Astrocyte (in vitro differentiated cells and primary cell): ENCODE results near the gene CLIP2. TPM values are rescaled to one million over a fixed set of nuclear protein-coding genes. Genes with fewer than 3 reads are reported as not detected.

ENCODE experiments used
- DNase-seq: peaks from one replicate; pipeline ENCODE4 v3.0.0-alpha.2; 2010; ENCODE audit warnings: low read depth
- FAIRE-seq: peaks from 2 replicates; lab custom pipeline; 2011; peaks lifted over from hg19 to GRCh38; lab: Jason Lieb, UNC
- H2AFZ ChIP-seq: 2 replicates; pipeline ENCODE4 v1.6.0; 2012; ENCODE audit warnings: low read depth, low read length, inconsistent platforms
- H3K27ac ChIP-seq: 2 replicates; pipeline ENCODE4 v1.5.1; 2011; ENCODE audit warnings: low read depth, low read length, inconsistent platforms
- H3K27me3 ChIP-seq: 2 replicates; pipeline ENCODE4 v1.6.0; 2011; ENCODE audit warnings: low read length, inconsistent platforms; ENCODE audit not compliant: insufficient read depth
- H3K36me3 ChIP-seq: 2 replicates; pipeline ENCODE4 v1.5.1; 2011; ENCODE audit warnings: low read length, inconsistent platforms; ENCODE audit not compliant: insufficient read depth
- H3K4me1 ChIP-seq: 2 replicates; pipeline ENCODE4 v1.5.1; 2011; ENCODE audit warnings: low read length, inconsistent platforms; ENCODE audit not compliant: insufficient read depth
- H3K4me2 ChIP-seq: 2 replicates; pipeline ENCODE4 v1.6.0; 2012; ENCODE audit warnings: low read length, inconsistent platforms
- H3K4me3 ChIP-seq: 2 replicates; pipeline ENCODE4 v1.5.1; 2011; ENCODE audit warnings: low read depth, mild to moderate bottlenecking, low read length, inconsistent platforms; ENCODE audit not compliant: insufficient read depth
- H3K79me2 ChIP-seq: 2 replicates; pipeline ENCODE4 v1.6.0; 2012; ENCODE audit warnings: mild to moderate bottlenecking, low read length, inconsistent platforms; ENCODE audit not compliant: insufficient read depth
- H3K9ac ChIP-seq: 2 replicates; pipeline ENCODE4 v1.6.0; 2012; ENCODE audit warnings: mild to moderate bottlenecking, low read length, inconsistent platforms
- H3K9me3 ChIP-seq: 2 replicates; pipeline ENCODE4 v1.5.1; 2012; ENCODE audit warnings: low read depth, mild to moderate bottlenecking, low read length, inconsistent platforms; ENCODE audit not compliant: insufficient read depth
- H4K20me1 ChIP-seq: 2 replicates; pipeline ENCODE4 v1.6.0; 2012; ENCODE audit warnings: low read length, inconsistent platforms; ENCODE audit not compliant: insufficient read depth
- H3K27ac Mint-ChIP-seq: one replicate; pipeline ENCODE4 v1.8.0; 2021; ENCODE audit warnings: mild to moderate bottlenecking, mixed read lengths; ENCODE audit not compliant: unreplicated experiment
- H3K27me3 Mint-ChIP-seq: one replicate; pipeline ENCODE4 v1.8.0; 2021; ENCODE audit warnings: low read depth, mixed read lengths; ENCODE audit not compliant: unreplicated experiment
- H3K36me3 Mint-ChIP-seq: one replicate; pipeline ENCODE4 v1.8.0; 2021; ENCODE audit warnings: low read depth, mixed read lengths; ENCODE audit not compliant: unreplicated experiment
- H3K4me1 Mint-ChIP-seq: one replicate; pipeline ENCODE4 v1.8.0; 2021; ENCODE audit warnings: low read depth, mixed read lengths; ENCODE audit not compliant: unreplicated experiment
- H3K4me3 Mint-ChIP-seq: one replicate; pipeline ENCODE4 v1.8.0; 2021; ENCODE audit warnings: mild to moderate bottlenecking, moderate library complexity, mixed read lengths; ENCODE audit not compliant: unreplicated experiment
- H3K9me3 Mint-ChIP-seq: one replicate; pipeline ENCODE4 v1.8.0; 2021; ENCODE audit warnings: mild to moderate bottlenecking, mixed read lengths; ENCODE audit not compliant: unreplicated experiment
- CTCF ChIP-seq: IDR thresholded peaks from 2 replicates; pipeline ENCODE4 v1.5.1; 2011; ENCODE audit warnings: low read depth, mild to moderate bottlenecking, inconsistent platforms, low read length, moderate library complexity; ENCODE audit not compliant: insufficient read depth
- EZH2 ChIP-seq: IDR thresholded peaks from 2 replicates; pipeline ENCODE4 v1.6.1; 2012; ENCODE audit warnings: mild to moderate bottlenecking, low read length, inconsistent platforms; ENCODE audit not compliant: insufficient read depth
- total RNA-seq: library from RNA; stranded (reverse); gene quantifications from 2 replicates; pipeline ENCODE4 v1.2.1, GENCODE V29; 2021

Gene CLIP2
- total RNA-seq, 1 donor from 2014 or later = 31.4 TPM

GRCh38 chr7:74275401-74275881, 13.8 kb upstream of the CLIP2 start:
- no peak for TF ChIP-seq CTCF
- no peaks in the 10 kb centered on the region for H3K79me2 ChIP-seq
- H3K4me1 ChIP-seq = peaks cover 22% of the 10 kb centered on the region
- DNase-seq = no peak
- Mint-ChIP-seq H3K4me1 (peaks cover 16% of the 10 kb centered on the region), H3K27me3 (no peaks in the 10 kb centered on the region), H3K36me3 (no peaks in the 10 kb centered on the region), H3K27ac (no peak overlapping the region), H3K9me3 (no peaks in the 10 kb centered on the region), H3K4me3 (no peak overlapping the region)
- H3K27me3 ChIP-seq = no peaks in the 10 kb centered on the region
- FAIRE-seq = no peak
- H3K9me3 ChIP-seq = no peaks in the 10 kb centered on the region
- H3K4me3 ChIP-seq = no peak overlapping the region
- no peaks in the 10 kb centered on the region for H3K36me3 ChIP-seq
- H4K20me1 ChIP-seq = no peaks in the 10 kb centered on the region
- no peak overlapping the region for H3K9ac ChIP-seq
- H2AFZ ChIP-seq = no peak overlapping the region
- H3K27ac ChIP-seq = no peak overlapping the region
- H3K4me2 ChIP-seq = no peak overlapping the region

GRCh38 chr7:74277636-74278035, 11.6 kb upstream of the CLIP2 start:
- Histone ChIP-seq H3K9me3 (no peaks in the 10 kb centered on the region), H3K4me1 (peaks cover 21% of the 10 kb centered on the region), H3K9ac (no peak overlapping the region), H3K27me3 (no peaks in the 10 kb centered on the region), H3K36me3 (no peaks in the 10 kb centered on the region), H2AFZ (no peak overlapping the region), H3K79me2 (no peaks in the 10 kb centered on the region), H3K4me3 (no peak overlapping the region), H3K27ac (no peak overlapping the region), H3K4me2 (no peak overlapping the region), H4K20me1 (no peaks in the 10 kb centered on the region)
- no peak for TF ChIP-seq CTCF
- no peak for TF ChIP-seq EZH2
- H3K27ac Mint-ChIP-seq = no peak overlapping the region
- FAIRE-seq (no peak), DNase-seq (no peak)
- no peaks in the 10 kb centered on the region for H3K9me3 Mint-ChIP-seq
- no peaks in the 10 kb centered on the region for H3K36me3 Mint-ChIP-seq
- H3K4me1 Mint-ChIP-seq = peaks cover 18% of the 10 kb centered on the region
- no peak overlapping the region for H3K4me3 Mint-ChIP-seq
- no peaks in the 10 kb centered on the region for H3K27me3 Mint-ChIP-seq

GRCh38 chr7:74280985-74281384, 8.2 kb upstream of the CLIP2 start:
- H3K27ac ChIP-seq = no peak overlapping the region
- H3K4me3 ChIP-seq = no peak overlapping the region
- peak overlapping the region; percentile 1 for H3K9ac ChIP-seq
- DNase-seq (no peak), FAIRE-seq (no peak)
- Mint-ChIP-seq H3K9me3 (no peaks in the 10 kb centered on the region), H3K27me3 (no peaks in the 10 kb centered on the region), H3K4me3 (peak overlapping the region; percentile 8), H3K36me3 (no peaks in the 10 kb centered on the region), H3K4me1 (peaks cover 13% of the 10 kb centered on the region), H3K27ac (peak overlapping the region; percentile 44)
- TF ChIP-seq CTCF (no peak), EZH2 (no peak)
- peaks cover 15% of the 10 kb centered on the region for H3K4me1 ChIP-seq
- H2AFZ ChIP-seq = no peak overlapping the region
- no peaks in the 10 kb centered on the region for H3K9me3 ChIP-seq
- no peaks in the 10 kb centered on the region for H3K79me2 ChIP-seq
- no peaks in the 10 kb centered on the region for H3K36me3 ChIP-seq
- no peaks in the 10 kb centered on the region for H3K27me3 ChIP-seq
- H3K4me2 ChIP-seq = no peak overlapping the region
- H4K20me1 ChIP-seq = no peaks in the 10 kb centered on the region
